ENCODE results near the gene IFT57.

DNA sequence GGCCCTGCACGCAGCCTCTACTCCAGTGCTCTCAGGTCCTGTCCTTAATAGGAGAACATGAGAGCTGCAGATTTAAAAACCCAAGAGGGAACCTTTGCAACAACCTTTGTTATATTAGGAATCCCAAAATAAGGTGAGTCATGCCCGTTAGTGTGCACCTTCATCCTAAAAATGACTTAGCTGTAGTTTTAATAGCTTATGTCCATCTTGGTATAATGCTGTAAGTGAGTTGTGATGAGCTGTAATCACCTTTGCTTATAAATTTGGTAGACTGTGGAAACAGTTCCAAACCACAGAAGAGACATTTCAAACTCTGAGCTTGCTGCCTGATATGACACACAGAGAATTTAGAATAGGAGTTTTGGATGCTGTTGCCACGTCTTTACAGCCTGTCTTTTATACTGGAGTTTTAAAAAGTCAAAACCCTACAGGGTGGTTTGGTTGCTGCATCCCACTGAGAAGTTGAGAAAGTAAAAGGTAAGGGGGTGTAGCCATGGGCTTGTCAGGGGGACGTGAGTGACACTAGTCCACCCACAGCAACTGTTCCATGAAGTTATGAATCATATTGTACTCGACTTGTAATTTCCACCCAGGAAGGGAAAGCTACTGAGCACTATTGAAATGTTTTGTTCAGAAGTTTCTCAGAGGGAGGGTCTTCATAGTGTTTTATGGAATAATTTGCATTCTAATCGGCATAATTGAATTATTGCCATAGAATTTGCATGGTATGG lies 104.0 kb downstream of the IFT57 start:
- TF ChIP-seq, protein P1, sequence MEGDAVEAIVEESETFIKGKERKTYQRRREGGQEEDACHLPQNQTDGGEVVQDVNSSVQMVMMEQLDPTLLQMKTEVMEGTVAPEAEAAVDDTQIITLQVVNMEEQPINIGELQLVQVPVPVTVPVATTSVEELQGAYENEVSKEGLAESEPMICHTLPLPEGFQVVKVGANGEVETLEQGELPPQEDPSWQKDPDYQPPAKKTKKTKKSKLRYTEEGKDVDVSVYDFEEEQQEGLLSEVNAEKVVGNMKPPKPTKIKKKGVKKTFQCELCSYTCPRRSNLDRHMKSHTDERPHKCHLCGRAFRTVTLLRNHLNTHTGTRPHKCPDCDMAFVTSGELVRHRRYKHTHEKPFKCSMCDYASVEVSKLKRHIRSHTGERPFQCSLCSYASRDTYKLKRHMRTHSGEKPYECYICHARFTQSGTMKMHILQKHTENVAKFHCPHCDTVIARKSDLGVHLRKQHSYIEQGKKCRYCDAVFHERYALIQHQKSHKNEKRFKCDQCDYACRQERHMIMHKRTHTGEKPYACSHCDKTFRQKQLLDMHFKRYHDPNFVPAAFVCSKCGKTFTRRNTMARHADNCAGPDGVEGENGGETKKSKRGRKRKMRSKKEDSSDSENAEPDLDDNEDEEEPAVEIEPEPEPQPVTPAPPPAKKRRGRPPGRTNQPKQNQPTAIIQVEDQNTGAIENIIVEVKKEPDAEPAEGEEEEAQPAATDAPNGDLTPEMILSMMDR (IDR thresholded peaks at IDR 0.05; ENCODE audit: control extremely low read depth in 1 of 3, insufficient read depth in 1 of 3, low read depth in 1 of 3, low read length in 3 of 3): no peak
- no peak for TF ChIP-seq CEBPB (IDR thresholded peaks at IDR 0.05; ENCODE audit: low read depth, low read length)
- no peak for TF ChIP-seq SRF (IDR thresholded peaks at IDR 0.05; ENCODE audit: low read depth, low read length)
- no peak for TF ChIP-seq GABPA (IDR thresholded peaks at IDR 0.05; ENCODE audit: borderline replicate concordance, insufficient read depth, low read length)
- TF ChIP-seq, protein P2, sequence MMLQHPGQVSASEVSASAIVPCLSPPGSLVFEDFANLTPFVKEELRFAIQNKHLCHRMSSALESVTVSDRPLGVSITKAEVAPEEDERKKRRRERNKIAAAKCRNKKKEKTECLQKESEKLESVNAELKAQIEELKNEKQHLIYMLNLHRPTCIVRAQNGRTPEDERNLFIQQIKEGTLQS (IDR thresholded peaks at IDR 0.05; ENCODE audit: insufficient read depth, low read depth, low read length): no peak
